Fibroblast of the aortic adventitia (primary cell): ENCODE results near the gene TTLL4. TPM values are rescaled to one million over a fixed set of nuclear protein-coding genes. Genes with fewer than 3 reads are reported as not detected.

ENCODE experiments used
- DNase-seq: peaks from one replicate; pipeline ENCODE4 v3.0.0-alpha.2; 2010; ENCODE audit warnings: low read depth
- H3K4me3 ChIP-seq: 2 replicates; pipeline ENCODE4 v1.5.1; 2011; ENCODE audit warnings: low read depth, mild to moderate bottlenecking, control low read depth, low read length, moderate library complexity
- total RNA-seq: library from RNA; depleted of rRNA; stranded (reverse); fragments of >200 nt; gene quantifications from 2 replicates; pipeline ENCODE4 v1.2.3, GENCODE V29; 2012; ENCODE audit warnings: low replicate concordance
- TF ChIP-seq, protein P1 (sequence below): IDR thresholded peaks from 2 replicates; pipeline ENCODE4 v1.5.1; 2011; ENCODE audit warnings: mild to moderate bottlenecking, low read length, control low read depth, inconsistent platforms; ENCODE audit not compliant: insufficient read depth

The TTLL4 gene
- total RNA-seq, 1 donor, result 14.2 TPM

- TF ChIP-seq, protein P1, sequence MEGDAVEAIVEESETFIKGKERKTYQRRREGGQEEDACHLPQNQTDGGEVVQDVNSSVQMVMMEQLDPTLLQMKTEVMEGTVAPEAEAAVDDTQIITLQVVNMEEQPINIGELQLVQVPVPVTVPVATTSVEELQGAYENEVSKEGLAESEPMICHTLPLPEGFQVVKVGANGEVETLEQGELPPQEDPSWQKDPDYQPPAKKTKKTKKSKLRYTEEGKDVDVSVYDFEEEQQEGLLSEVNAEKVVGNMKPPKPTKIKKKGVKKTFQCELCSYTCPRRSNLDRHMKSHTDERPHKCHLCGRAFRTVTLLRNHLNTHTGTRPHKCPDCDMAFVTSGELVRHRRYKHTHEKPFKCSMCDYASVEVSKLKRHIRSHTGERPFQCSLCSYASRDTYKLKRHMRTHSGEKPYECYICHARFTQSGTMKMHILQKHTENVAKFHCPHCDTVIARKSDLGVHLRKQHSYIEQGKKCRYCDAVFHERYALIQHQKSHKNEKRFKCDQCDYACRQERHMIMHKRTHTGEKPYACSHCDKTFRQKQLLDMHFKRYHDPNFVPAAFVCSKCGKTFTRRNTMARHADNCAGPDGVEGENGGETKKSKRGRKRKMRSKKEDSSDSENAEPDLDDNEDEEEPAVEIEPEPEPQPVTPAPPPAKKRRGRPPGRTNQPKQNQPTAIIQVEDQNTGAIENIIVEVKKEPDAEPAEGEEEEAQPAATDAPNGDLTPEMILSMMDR, result peak; percentile 51
- H3K4me3 ChIP-seq, result no peak overlapping the region
- peak; percentile 38 for DNase-seq
These were observed 17.0 kb downstream of the TTLL4 start for GRCh38 chr2:218727502-218728165.

- H3K4me3 ChIP-seq, result no peak overlapping the region
- TF ChIP-seq, protein P1, result no peak
- DNase-seq, result no peak
These were observed 19.0 kb downstream of the TTLL4 start for GRCh38 chr2:218729640-218730039.

DNA sequence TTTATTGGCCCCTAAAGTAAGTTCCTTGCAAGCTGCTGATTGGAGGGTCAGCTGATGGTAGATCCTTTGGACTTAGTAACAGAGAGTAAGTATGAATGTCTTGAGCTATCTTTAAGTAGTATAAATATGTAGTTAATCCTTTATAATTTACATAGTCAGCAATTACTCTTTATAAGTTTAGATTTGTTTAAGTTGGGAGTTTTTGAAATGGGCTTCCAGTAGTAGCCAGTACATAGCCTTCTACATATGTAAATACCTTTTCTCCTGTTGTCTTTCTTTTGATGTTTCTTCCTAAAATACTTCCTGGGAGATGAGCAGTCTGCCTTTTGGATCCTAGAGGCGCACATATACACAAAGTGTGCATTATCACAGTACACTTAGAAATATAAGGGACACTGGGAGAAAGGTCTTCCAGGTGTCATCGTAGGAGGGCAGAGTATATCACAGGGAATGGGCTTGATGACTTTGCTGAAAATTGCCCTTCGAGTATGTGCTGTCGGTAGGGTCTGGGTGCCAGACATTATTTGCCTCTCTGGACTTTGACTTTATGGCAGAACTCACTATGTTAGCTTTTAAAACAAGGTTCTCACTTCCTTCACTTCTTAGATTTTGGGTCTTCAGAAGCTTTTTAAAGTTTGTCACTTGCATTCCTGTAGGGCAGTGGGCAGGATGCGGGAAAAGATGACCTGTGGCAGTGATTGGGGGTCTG lies 21.6 kb downstream of the TTLL4 start:
- TF ChIP-seq, protein P1, result no peak
- no peak overlapping the region for H3K4me3 ChIP-seq
- no peak for DNase-seq

DNA sequence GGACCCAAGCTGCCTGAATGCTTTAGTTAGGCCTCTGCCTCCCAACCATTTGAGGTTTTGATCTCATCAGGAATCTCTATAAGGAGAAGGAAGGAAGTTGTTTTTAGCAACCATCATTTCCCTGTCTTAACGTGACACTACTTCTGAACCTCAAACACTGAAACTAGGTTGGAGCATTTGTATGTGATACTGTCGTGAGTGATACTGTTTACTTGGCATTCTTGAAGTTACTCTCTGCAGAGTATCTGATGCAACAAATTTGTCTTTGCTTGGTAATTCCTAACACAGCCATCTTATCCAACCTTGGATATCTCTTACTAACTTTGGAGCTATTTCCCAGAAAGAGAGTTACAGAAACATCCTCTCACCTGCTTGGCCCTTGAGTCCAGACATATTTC lies 22.1 kb downstream of the TTLL4 start:
- no peak overlapping the region for H3K4me3 ChIP-seq
- TF ChIP-seq, protein P1, result no peak
- peak; percentile 15 for DNase-seq

- H3K4me3 ChIP-seq, result no peak overlapping the region
- DNase-seq, result peak; percentile 78
- TF ChIP-seq, protein P1, result no peak
These were observed 22.8 kb downstream of the TTLL4 start for GRCh38 chr2:218733171-218734021.

DNA sequence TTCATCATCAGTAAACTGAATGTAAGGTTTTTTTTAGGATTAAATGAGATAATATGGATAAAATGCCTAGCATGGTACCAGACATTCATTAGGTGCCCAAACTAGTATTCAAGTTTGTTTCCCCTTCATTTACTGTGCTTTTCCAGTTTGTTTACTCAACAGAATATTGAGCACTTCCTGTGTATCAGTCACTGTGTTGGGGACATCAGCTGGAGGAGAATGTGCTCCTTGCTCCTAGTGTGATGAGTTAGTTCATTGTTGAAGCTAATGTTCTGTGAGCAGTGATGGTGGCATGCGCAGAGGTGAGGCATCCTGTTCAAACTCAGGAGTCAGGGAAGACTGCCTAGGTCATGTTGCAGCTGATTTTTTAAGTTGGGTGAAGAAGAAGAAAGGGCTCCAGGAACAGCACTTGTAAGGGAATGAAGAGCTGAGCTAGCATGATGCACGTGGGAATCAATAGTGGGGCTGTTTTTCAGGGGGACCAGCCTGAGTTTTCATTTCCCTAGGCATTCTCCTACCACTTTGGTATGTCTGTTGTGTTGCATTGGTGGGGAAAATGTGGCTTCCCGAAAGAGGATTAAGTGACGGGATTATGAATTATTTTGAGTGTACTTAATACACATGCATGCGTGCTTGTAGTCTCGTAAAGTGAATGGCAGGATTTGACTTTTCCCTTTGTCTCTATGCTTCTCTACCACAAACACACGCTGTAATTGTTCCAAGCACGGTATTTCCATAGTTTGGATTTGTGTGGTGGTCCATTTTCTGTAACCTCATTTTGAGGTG lies 23.7 kb downstream of the TTLL4 start:
- H3K4me3 ChIP-seq, result no peak overlapping the region
- no peak for DNase-seq
- TF ChIP-seq, protein P1, result no peak
